GM10266 (cell line): ENCODE results near the gene TDP2.

ENCODE experiments used
- DNase-seq: peaks from one replicate; pipeline ENCODE4 v3.0.0; 2012; ENCODE audit errors: extremely low spot score
- TF ChIP-seq, protein P1 (sequence below): IDR thresholded peaks from 2 replicates; pipeline ENCODE4 v1.5.1; 2012; ENCODE audit warnings: mild to moderate bottlenecking, low read depth; ENCODE audit not compliant: control insufficient read depth, insufficient read depth; ENCODE audit errors: missing control alignments

Gene TDP2

DNA sequence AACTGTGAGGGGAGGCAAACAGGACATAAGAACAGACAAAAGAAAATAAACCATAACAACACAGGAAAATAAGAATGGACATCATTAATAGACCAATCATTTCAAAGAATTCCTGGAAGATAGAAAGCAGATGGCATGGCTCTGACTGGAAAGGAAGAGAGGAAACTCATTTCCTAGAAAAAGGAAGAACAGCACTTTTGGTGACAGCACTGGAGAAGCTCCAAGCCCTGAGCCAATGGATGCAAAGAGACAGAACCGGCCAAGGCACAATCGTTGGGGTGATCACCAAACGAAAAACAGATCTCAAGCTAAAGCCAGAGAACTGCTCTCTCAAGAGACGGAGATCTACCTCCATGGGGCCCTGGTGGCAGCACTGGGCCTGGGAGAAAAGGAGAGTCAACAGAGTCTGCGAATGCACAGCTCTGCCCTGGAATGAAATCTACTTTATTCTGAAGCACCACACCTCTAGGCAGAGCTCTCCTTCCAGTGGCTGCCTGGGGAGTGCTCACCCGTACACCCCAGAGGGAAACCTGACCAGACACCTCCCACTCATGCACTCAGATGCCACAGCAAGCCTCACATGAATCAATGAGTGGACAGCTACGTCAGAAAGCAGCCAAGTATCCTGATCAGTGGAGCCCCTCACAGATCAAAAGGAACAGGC, 44.9 kb downstream of the TDP2 start:
- TF ChIP-seq, protein P1, sequence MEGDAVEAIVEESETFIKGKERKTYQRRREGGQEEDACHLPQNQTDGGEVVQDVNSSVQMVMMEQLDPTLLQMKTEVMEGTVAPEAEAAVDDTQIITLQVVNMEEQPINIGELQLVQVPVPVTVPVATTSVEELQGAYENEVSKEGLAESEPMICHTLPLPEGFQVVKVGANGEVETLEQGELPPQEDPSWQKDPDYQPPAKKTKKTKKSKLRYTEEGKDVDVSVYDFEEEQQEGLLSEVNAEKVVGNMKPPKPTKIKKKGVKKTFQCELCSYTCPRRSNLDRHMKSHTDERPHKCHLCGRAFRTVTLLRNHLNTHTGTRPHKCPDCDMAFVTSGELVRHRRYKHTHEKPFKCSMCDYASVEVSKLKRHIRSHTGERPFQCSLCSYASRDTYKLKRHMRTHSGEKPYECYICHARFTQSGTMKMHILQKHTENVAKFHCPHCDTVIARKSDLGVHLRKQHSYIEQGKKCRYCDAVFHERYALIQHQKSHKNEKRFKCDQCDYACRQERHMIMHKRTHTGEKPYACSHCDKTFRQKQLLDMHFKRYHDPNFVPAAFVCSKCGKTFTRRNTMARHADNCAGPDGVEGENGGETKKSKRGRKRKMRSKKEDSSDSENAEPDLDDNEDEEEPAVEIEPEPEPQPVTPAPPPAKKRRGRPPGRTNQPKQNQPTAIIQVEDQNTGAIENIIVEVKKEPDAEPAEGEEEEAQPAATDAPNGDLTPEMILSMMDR: no peak
- DNase-seq: no peak

DNA sequence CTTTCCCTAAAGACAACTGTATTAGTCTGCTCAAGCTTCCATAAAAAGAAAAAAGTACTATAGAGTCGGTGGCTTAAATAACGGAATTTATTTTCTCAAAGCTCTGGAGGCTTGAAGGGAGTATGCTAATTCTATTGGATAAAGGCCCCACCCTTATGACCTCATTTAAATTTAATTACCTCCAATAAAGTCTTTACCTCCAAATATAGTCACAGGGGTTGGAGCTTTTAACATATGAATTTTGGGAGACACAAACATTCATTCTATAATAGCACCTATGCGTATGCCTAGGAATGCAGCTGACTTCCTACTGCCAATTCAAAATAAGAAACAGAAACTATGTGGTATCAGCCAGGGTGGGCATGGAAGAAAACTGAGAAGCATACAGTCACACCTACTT, 46.1 kb downstream of the TDP2 start:
- no peak for DNase-seq
- TF ChIP-seq, protein P1: no peak

DNA sequence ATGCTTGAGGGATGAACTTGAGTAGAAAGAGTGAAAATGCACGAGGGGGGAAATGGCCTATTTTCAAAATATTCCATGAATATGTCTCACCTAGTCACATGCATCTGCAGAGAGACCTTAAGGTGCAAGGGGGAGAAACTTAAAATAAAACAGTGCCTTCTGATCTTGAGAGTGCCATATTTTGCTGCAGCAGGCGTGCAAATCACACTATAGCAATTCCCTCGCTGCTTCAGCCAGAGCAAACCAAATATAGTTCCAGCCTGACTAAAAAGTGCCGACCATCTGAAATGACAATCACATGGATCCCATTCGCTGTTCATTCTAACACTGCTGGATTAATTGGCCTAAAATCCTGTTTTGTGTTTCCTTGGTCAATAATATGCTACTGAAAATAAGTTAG, 47.0 kb downstream of the TDP2 start:
- no peak for DNase-seq
- TF ChIP-seq, protein P1: no peak

DNA sequence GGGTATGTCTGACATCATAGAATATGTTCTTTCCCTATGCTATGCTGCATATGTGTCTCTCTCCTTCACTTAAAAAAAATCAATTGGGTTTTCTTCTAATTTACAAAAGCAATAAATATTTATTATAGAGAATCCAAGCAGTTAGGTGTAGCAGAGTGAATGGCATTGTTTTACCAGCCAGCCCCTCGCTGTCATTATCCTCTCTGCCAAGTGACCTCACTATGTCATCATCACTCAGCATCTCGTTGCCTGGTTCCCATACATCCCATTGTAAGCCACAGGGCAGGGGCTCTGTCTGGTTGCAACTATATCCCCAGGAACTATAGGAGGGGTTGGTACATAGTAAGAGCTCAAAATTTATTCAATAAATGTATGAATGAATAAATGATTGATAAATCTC, 52.1 kb downstream of the TDP2 start:
- TF ChIP-seq, protein P1: no peak
- DNase-seq: no peak

DNA sequence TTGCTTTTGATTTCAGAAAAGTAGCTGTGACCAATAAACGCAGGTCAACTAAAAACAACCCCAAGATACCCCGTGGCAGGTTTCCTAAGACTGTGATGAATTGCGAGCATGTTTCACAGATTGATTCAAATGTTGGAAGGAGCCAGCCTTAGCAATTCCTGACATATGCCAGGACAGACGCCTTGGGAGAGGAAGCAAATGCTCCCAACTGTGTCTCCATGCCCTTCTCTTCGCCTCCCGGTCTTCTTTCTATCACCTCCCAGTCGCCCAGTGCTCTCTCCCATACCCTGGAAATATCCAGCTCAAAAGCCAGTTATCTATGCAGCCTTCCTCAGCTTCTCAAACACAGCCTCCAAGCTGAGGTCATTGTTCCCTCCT, 52.7 kb downstream of the TDP2 start:
- DNase-seq: no peak
- TF ChIP-seq, protein P1: no peak

DNA sequence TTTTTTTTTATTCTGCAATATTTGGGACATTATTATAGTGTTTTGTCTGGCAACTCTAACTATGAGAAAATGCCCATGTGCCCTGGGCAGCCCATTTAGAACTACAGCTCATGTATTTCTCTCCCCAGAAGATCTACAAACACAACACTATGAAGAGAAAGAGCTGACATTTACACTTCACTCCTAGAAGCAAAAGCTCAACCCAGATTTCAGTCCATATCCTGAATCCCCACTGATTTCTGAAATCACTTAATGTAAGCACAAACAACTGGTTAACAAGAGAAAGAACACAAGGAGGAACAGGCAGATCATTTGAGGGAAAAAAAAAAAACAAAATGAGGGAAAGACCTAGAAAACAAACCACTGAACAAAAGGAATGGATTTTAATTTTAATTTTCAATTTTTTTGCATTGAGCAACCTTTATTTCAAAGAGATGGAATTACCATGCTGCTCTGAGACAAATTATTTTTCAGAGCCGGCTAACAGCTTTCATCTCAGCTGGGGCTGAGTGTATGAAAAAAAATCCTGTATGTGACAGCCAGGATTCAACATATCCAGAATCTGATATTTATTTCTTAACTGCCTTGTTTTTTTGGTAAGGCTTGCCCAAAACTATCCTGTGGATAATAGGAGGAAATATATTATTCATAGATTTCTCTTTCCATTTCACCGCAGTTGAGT, 53.2 kb downstream of the TDP2 start:
- TF ChIP-seq, protein P1: no peak
- no peak for DNase-seq

DNA sequence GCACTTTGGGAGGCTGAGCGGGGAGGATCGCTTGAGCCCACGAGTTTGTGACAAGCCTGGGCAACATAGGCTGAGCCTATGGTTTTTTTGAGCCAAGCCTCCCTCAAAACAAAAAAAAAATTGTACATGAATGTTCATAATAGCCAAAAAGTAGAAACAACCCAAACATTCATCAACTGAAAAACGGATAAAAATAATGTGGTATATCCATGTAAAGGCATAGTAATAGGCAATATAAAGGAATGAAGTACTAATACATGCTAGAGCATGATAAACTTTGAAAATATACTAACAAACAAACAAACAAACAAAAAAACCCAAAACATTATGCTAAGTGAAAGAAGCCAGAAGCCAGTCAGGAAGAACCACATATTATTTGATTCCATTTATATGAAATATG, 56.0 kb downstream of the TDP2 start:
- TF ChIP-seq, protein P1: no peak
- DNase-seq: no peak
